Activated CD4-positive, alpha-beta T cell treated with anti-CD3 and anti-CD28 coated beads for 48 hours (primary cell): ENCODE results near the gene CLDN11.

ENCODE experiments used
- DNase-seq: peaks from one replicate; pipeline ENCODE4 v3.0.0-alpha.2; 2020

The CLDN11 gene

DNA sequence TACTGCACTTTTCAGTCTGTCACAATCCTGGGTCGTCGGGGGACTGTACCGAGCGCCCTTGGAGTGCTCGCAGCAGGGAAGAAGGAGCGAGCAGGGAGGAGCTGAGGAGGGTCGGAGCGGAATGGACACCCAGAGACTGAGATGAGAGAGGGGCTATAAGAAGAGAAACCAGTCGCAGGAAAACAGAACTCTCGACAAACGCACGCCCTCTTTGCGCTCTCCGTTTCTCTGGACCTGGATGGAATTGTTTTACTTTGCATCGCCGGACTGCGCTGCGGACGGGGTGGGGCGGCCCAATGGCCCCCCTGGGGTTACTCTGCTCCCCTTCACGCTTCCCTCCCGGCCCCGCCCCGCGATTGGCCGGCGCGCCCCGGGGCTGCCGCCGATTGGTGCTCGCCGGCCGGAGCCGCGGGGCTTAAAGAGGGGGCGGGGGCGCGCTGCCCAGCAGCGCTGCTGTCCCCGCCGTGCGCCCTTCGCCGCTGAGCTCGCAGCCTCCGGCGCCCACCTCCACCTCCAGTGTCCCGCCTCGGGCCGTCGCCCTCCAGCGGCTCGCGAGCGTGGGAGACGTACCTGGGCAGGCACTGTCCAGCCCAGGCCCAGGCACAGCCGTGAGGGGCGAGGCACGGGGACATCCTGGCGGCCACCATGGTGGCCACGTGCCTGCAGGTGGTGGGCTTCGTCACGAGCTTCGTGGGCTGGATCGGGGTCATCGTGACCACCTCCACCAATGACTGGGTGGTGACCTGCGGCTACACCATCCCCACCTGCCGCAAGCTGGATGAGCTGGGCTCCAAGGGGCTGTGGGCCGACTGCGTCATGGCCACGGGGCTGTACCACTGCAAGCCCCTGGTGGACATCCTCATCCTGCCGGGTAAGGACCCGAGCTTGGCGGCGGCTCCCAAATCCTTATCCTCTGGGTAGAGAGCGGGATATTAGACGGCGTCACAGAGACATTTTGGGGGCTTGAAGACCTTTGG is at the start of gene CLDN11:
Gene CLDN11, plus strand, starts transcription at position 447 of the 977 bp plus-strand sequence. Its CDS starts 199 bp downstream, at position 646.
- DNase-seq, result no peak

DNA sequence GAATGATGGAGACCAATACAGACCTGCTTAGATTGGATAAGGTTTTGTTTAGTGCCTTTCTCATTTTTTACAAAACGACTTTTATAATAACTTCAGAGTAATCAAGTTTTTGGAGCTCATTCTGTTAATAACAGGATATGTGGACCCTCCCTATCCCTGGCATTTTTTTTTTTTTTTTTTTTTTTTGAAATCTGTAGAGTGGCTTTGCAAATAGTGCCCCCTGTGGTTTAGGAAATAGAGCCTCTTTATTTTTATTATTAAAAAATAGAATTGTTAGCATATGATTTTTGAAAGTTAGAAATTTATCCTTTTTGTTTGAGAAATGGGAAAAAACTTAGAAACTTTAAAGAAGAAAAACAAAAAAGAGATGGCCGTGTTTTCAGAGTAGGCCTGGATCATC is 49.7 kb upstream of the CLDN11 start:
- no peak for DNase-seq

DNA sequence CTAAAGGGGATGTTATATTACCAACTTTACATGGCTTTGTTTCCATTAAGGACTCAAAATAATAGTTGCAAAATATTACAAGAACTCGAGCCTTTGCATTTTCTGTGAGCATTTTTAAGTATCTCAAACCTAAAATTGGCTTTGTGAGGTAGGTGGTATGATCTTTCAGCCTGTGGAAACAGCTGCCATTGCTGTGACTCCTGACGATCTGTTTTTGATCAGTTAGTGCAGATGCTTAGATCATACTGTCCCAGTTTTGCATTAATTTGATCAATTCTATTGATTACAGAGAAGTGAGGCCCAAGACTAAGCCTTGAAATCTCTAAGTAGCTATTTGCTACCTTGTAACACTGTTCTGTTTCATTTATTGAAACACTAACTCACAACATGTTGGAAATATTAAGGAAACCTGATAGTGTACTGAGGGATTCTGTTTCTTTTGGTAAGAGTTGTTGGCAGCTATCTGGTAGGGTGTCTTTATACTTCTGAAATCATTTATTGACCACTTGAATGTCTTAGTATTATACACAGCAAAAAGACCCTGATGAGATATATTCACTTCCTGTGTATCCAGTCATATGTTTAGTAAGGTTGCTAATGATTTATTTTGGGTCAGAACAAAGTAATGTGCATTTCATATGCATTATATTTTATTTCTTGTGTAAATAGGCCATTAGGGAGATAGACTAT is 46.3 kb upstream of the CLDN11 start:
- DNase-seq, result no peak

DNA sequence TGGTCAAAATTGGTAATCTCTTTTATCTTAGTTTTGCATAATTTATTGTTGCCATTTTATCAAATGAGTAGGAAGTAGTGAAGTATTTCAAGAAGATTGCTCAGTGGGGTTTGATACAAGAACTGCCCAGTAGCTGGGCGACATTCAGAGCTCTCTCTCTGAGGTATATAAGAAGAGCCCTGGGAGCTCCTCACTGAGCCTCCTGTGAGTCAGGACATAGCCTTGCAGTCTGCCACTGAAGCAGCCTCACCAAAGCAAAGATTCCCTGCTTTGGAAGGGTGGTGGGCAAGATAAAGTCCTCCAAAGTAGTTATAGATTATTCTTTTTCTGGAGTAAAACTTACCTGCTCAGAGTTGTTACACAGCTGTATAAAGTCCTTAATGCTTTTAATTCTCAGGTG is 35.1 kb upstream of the CLDN11 start:
- DNase-seq, result no peak

DNA sequence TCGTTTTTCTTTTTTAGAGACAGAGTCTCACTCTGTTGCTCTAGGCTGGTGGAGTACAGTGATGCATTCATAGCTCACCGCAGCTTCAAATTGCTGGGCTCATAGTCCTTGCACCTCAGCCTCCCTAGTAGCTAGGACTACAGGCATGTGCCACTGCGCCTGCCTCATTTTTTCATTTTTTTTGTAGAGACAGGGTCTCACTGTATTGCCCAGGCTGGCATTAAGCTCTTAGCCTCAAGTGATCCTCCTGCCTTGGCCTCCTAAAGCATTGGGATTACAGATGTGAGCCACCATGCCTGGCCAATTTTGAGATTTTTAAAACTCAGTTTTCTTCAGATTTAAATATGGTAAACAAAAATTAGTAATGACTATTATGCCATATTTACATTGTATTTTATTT is 32.2 kb upstream of the CLDN11 start:
- no peak for DNase-seq

DNA sequence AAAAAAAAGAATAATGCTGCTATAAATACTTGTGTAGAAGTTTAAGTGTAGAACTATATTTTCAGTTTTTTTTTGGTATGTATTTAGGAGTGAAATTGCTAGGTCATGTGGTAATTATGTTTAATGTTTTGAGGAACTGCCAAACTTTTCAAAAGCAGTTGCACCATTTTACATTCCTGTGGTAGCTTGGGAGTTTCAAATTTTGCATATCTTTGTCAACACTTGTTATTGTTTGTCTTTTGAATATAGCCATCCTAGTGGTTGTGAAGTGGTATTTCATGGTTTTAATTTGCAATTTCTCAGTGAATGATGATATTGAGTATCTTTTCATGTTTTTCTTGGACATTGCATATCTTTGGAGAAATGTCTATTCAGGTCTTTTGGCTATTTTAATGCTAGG is 30.7 kb upstream of the CLDN11 start:
- no peak for DNase-seq

DNA sequence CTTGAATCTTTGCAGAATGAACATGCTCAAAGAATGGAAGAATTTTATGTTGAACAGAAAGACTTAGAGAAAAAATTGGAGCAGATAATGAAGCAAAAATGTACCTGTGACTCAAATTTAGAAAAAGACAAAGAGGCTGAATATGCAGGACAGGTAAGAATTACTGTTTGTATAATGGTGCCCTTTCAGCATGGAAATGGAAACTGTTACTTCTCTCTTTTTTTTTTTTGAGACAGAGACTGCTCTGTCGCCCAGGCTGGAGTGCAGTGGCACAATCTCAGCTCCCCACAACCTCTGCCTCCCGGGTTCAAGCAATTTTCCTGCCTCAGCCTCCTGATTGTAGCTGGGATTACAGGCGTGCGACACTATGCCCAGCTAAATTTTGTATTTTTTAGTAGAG is 27.6 kb upstream of the CLDN11 start:
- no peak for DNase-seq

DNA sequence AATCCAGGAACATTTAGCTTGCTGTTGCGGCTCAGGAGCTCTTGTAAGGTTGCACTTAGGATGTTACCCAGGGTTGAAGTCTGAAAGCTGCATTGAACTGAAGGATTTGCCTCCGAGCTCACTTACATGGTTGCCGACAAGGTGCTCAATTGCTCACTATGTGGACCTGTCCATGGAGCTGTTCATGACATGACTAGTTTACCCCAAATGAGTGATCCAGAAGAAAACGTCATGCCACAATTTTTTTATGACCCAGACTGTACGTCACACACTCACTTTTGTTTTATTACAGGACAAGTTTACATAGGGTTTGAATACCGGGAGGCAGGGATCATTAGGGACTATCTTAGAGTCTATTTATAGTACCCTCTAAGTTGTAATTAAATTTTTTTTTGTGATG is 21.0 kb upstream of the CLDN11 start:
- no peak for DNase-seq

DNA sequence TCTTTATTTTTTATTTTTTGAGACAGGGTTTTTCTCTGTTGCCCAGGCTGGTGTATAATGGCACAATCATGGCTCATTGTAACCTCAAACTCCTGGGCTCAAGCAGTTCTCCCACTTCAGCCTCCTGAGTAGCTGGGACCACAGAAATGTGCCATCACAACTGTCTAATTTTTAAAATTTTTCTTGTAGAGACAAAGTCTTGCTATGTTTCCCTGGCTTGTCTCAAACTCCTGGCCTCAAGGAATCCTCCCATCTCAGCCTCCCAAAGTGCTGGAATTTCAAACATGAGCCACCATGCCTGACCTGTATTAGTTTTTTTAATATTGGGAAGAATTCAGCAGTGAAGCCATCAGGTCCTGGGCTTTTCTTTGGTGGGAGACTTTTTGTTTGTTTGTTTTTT is 13.6 kb upstream of the CLDN11 start:
- no peak for DNase-seq

DNA sequence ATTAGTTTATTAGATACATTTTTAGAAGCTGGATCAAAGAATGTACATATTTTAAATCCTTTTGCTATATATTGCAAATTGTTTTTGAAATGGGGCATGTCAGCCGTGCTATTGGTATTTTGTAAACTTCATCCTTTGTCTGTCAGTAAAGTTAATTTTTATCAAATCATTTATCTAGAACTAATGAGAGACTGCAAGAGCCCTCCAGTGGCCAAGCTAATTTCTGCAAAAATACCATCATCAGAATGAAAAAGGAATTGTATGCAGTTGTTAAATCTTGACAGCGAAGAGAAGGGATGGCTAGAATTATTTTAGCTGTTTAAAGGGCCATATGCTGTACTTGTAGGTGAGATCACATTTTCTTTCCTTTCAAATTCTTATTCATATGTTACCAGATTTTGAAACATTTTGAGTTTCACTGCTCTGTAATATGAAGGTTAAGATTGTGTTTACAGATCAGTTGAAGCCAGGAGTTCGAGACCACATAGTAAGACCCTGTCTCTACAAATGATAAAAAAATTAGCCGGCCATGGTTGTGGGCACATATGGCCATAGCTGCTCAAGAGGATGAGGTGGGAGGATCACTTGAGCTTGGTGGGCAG is 8.1 kb upstream of the CLDN11 start:
- DNase-seq, result no peak

DNA sequence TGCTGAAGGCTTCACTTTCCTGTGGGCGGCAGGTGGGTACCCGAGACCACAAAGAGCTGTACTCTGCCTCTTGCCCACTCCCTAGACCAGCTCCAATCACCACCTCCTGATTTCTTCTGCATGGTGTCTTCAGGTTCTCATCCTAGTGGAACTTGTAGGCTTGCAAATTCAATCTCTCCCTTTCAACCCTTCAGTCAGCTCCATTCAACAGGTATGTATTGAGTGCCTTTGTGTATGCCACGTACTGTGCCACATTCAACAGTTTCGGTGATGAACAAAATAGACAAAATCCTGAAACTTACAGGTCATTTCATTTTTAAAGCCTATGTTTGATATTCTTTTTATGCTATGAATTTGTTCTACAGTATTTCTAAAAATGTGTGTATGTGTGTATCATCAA is 5.4 kb upstream of the CLDN11 start:
- DNase-seq, result no peak

DNA sequence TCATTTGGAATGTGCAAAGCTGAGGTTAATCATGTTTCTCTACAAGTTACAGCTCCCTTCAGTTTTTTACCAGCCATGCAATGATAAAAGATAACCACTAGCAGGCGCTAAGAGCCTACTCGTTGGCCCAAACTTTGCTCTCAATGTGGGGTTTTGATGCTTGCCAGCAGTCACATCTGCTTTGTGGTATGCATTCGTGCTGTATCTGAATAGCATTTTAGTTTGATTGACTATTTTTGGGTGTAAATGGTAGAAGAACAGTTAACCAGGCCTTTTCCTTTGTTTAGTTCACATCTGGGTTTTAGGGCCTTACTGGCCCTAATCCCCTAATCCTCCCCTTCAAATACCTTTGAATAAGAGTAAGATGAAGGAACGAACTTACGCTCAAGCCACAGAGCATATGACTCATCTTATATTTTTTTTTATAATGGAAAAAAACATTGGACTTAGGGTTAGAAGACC is 4.4 kb upstream of the CLDN11 start:
- DNase-seq, result peak; percentile 54

DNA sequence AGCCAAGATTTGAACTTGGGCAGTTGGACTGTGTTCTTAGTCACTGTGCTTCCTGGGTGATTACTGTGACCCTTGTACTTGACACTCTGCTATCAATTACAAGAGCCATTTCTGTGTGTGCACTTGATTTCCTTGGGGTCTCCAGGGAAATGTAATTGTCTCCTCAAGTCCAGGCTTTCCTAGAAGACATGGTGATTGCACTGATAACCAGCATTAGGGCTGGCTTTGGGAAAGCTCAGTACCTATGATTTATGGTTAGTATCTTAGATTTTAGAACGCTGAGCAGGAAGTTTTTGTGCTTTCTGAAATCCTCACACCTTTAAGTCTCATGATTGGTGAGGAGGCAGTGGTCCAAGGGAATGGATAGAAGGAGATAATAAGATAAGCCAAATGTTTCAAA is 1.6 kb upstream of the CLDN11 start:
- no peak for DNase-seq

DNA sequence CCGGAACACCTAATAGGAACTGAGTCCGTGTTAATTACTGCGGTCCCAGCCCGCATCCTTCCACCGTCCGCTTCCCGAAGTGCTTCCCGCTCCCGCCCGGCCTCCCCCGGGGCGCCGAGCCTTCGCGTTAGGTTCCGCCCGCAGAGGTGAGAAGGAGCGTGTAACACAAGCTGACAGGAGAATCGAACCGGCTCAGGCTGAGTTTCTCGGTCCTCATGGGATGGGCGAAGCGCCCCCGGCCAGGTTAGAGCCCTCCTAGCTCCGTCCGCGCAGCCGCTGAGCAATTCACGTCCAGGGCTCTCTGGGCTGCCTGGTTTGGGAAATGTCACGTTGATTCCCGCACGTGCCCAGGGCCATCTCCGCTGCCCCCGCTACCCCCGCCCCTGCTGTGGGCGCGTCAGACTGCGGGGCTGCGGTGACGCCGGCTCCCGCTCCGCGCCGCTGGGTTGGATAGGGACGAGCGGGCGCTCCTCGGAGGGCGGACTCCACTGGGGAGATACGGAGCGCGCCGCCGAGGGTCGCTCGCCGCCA is 954 bp downstream of the CLDN11 start:
- peak; percentile 26 for DNase-seq

DNA sequence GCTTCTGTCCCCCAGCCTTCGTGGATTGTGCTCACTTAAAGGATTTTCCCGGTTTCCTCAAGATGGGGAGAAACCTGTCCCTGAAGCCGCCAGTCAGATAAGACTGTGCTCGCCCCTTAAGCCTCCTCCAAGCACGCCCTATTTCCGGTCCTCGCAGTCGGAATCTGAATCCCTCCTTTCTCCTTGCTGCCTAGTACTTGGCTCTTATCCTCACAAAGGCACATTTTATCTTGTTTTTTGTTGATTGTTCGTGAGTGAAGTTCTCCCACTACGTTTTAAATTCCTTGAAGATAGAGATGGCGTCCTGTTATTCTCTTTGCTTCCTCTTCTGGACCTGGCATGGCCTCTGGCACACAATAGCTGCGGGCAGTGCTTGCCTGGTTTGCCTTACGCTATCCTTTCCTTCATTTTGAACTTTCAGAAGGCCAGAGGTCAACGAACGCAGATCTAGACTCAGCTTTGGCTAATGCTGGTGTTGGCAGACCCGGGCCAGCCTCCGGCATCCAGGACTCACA is 1.7 kb downstream of the CLDN11 start:
- no peak for DNase-seq

DNA sequence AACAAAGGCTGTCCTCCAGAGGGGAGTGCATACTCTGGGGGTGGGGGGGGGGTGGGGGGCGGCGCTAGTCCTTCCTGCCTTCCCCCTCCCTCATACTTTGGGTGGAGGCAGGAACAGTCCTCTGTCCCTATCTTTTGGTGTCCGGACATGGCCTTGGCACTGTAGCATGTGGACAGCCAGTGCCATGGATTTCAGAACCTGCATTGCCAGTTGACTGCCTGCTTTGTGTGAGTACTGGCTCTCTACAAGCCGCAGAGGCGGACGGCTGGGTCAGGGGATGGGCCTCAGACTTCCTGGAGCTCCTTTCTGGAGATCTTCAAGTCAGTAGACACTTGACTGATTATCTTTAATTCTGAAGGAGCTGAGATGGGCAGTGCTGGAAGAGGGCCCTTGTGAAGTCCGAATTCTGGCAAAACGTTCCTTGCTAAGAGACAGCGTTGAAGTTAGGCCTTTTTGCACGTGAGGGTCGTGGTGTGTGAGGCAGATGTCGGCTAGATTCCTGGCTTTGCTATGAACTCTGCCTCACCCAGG is 2.5 kb downstream of the CLDN11 start:
- DNase-seq, result no peak

DNA sequence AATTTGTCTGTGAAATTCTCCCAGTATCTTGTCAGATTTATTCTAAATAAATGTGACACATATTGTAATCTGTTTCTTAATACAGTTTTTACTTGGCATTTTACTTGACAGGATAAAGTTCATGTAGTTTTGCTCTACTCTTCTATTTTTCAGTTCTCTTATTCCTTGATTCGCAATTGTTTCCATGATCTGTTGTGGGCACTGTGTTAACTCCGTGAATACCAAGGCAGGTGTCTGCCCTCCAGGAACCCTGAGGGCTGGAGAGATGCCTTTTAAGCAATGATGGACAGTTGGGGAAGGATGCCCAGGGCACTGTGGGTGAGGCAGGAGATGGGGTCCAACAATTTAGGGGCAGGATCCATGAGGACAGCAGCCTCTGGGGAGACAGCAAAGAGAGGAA is 3.1 kb downstream of the CLDN11 start:
- no peak for DNase-seq

DNA sequence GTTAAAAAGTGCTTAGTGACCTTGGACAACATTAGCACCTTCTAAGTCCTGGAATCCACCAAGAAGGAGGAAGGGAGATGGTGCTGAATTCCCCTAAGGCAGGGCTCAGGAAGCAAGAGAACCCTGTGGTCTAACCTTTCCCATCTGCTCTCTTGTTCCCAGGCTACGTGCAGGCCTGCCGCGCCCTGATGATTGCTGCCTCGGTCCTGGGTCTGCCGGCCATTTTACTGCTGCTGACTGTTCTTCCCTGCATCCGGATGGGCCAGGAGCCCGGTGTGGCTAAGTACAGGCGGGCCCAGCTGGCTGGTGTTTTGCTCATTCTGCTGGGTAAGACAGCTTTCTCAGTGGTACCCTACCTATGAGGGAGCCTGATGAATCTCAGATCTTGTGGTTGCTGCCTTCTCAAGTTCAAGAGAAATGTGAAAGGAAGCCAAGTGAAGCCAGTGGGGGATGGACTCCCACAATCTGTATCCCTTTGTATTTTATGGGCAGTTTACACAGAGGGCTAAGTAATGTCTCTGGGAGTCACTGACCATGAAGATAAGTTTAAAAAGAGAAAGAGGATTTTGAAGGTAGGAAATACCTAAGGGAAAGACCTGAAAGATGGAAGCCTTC is 4.4 kb downstream of the CLDN11 start:
- DNase-seq, result no peak

DNA sequence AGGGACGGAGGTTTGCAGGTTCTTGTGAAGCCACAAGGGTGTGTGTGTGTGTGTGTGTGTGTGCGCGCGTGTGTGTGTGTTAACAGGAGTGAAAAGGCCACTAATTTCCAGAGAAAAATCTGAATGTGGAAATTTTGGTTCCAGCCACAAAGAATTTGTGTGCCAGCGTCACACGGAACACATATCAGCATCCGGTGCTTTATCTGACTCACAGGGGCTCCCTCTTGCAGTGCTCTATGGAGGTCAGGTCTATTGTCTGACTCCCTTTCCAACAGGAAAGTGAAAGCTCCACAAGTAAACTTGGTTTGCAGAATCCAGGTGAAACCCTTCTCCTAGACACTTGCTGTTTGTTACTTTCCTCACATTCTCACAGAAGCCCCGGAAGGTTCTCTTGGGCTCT is 6.2 kb downstream of the CLDN11 start:
- DNase-seq, result no peak

DNA sequence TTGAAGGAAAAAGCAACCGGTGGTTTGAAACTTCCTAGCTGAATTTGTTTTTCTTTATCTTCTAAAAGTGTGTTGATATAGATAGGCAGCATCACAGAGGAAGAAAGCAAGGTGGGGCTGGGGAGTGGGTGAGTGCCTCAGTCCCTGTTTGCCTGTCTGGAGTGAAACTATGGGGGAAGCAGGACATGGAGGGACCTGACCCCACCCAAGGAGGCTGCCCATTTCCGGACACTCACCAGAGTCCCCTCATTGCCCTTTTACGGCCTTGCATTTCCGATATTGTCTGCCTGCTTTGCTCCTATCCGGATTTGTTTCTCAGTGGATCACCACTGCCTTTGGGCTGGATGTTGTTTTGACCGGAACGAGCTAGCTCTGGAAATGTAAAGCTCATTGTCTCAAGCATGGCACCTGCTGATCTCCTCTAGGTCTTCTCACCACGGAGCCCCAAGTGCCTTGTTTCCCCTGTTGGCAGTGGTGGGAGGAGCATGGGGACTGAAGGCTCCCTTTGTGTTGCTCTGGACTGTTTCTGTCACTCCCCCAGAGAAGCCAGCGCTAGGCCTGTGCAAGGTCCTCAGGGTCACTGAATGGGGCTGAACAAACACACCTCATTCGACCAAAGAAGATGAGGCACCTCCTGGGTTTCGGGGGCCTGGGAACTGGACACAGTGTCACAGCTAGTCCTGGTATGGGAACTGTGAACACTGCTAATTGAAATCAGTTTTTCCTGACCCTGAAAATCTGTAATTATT is 7.0 kb downstream of the CLDN11 start:
- no peak for DNase-seq

DNA sequence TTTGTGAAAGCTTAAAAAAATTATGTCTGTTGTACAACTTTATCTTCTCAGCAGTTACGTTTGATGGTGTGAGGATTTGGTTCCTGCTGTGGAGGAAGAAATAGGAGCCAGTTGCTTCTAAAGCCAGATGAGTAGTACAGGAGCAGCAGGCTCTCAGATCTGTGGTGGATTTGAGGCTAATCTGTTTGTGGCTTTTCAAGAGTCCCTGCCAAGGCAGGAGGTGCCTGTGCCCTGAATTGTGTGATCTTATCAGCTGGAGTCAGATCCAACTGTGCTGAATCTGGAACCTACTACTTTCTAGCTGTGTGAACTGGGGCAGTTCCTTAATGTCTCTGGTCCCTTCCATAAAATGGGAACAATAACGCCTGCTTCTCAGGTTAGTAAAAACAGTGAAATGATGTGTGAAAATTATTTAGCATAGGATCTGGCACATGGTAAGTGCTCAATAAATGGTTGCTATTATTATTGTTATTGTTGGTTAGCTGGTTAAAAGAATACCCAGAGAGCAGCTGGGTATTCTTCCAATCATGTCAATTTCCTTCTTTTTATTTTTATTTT is 7.7 kb downstream of the CLDN11 start:
- DNase-seq, result no peak
